Endothelial cell of coronary artery (primary cell): ENCODE measurements around the gene ZYX. TPM values are rescaled to one million over a fixed set of nuclear protein-coding genes. Genes with fewer than 3 reads are reported as not detected.

ENCODE experiments used
- total RNA-seq: library from RNA; depleted of rRNA; stranded (reverse); fragments of >200 nt; gene quantifications from 2 replicates; pipeline ENCODE4 v1.2.3, GENCODE V29; 2014

Gene ZYX, protein sequence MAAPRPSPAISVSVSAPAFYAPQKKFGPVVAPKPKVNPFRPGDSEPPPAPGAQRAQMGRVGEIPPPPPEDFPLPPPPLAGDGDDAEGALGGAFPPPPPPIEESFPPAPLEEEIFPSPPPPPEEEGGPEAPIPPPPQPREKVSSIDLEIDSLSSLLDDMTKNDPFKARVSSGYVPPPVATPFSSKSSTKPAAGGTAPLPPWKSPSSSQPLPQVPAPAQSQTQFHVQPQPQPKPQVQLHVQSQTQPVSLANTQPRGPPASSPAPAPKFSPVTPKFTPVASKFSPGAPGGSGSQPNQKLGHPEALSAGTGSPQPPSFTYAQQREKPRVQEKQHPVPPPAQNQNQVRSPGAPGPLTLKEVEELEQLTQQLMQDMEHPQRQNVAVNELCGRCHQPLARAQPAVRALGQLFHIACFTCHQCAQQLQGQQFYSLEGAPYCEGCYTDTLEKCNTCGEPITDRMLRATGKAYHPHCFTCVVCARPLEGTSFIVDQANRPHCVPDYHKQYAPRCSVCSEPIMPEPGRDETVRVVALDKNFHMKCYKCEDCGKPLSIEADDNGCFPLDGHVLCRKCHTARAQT
- total RNA-seq = 27.7 and 45.9 TPM in 2 replicates

DNA sequence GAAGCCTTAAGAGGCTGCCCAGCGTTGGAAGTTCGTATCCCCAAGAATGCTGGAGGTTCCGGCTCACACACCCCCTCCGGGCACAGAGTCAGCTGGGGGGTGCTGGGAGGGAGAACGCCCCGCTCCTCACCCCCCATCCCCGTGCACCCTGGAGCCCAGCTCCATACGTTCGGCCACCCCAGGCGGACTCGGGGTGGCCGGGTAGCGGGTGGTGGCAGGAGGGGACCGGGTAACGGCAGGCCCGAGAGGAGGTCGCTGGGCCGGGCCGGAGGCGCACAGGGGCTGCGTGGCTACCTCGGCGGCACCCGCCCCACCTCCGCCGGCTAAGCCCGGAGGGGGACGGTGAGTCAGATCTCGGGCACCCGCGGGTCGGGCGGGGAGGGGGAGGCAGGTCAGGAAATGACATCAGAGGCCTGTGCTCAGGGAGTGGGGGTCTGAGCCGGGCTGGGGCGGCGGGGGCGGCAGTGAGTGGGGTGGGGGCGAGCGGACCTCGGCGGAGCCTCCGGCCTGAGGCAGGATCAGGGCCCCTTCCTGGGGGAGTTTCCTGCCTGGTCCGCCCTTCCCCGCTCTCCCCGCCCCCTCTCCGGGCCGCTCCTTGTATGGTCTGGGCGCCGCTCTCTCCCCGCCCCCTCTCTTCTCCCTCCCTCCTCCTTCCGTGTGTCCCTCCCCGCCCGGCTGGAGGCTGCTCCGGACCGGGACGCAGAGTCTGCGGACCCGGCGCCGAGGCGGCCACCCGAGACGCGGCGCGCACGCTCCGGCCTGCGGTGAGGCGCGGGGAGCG, at the start of gene ZYX:
ZYX (plus strand) TSS at position 700 of the 781 bp plus-strand sequence. CDS start 227 bp downstream, outside the sequence.

DNA sequence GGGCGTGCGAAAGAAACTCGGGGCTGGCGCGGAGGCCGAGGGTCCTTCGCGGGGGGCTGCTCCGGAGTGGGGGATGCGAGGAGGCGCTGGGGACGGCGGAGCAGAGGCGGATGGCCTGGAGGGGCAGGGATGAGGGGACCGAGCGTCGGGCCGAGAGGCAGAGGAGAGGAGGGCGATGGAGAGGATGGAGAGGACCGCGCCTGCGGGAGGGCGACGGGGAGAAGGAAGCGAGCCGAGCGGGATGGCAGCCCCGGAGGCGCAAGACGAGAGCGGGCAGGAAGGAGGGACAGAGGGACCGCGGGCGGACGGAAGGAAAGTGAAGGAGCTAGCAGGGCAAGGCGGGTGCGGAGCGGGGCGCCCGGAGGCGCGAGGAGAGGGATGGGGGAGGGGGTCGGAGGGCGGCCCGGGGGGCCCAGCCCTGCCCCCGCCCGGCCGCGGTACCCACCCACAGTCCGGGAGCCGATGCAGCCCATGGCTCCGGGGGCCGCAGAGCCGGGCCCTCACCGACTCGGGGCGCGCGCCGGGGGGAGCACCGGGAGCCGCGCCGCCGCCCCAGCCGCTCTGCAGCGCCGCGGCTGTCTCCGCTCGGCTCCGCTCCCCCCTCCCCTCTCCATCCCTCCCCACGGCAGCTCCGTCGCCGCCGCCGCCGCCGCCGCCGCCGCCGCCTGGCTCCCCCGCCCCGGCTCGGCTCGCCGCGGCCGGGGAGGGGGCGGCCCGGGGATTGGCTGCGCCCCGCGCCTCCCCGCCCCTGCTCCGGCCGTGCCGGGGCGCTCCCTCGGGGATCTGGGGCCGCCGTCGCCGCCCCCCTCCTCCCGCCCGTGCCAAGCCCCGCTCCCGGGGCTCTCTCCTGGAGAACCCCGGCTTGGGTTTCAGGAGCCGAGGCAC, 18.8 kb upstream of the ZYX start, which contains the start of gene FAM131B:
FAM131B (minus strand) TSS at position 583 of the 885 bp plus-strand sequence; CDS start at position 473, 110 bp downstream.

DNA sequence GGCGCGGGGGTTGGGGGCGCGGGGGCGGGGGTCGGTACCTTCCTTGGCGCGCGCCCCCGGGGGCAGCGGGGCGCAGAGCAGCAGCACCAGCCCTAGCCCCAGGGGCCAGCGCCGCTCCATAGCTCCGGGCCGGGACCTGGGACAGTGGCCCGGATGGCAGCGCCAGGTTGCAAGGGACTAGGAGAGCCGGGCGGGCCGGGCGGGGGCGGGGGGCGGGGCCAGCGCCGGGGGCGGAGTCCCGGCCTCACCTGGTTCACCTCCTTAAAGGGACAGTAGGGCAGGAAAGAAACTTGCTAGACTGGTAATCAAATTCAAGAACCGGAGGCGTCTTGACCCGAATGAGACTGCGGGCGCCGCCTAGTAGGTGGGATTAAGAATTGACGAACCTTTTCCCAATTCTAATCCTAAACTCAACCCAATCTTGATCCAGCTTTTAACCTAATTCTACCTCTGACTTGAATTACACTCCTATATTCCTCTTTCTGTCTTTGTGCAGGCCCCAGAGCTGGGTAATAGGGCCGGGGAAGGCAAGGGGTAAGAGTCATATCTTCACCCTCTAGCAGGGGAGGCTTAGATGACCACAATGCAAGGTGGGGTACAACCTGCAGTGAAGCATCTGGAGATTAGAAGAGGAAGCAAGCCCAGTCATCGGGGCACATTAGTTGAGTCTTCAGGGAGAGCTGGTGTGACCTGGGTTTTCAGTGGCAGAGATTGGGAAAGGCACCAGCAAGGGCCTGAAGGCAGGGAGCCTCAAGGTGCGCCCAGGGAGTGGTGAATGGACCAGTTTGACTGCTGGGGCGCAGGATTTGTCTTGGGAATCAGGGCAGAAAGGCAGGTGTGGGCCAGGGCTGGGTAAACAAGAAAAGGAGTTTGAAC, 27.8 kb downstream of the ZYX start, which contains the start of gene EPHA1:
EPHA1 (minus strand) TSS at position 171 of the 876 bp plus-strand sequence; CDS start at position 120, 51 bp downstream.

Other genes with a start within 250 kb of the ZYX start
- gene PIP, start 249.3 kb upstream of the ZYX start, total RNA-seq = not detected in 2 replicates
- not detected in 2 replicates for gene TAS2R39, start 197.9 kb upstream of the ZYX start, total RNA-seq
- not detected in 2 replicates for gene TAS2R40, start 159.3 kb upstream of the ZYX start, total RNA-seq
- 54.9 and 60.3 TPM in 2 replicates for gene GSTK1, start 117.9 kb upstream of the ZYX start, total RNA-seq
- not detected in 2 replicates for gene TMEM139, start 96.4 kb upstream of the ZYX start, total RNA-seq
- 15.5 and 15.7 TPM in 2 replicates for gene CASP2, start 93.0 kb upstream of the ZYX start, total RNA-seq
- not detected in 2 replicates for gene CLCN1, start 65.2 kb upstream of the ZYX start, total RNA-seq
- gene FAM131B, start 18.6 kb upstream of the ZYX start, total RNA-seq = 0.66 and 1.4 TPM in 2 replicates
- gene EPHA1, start 27.5 kb downstream of the ZYX start, total RNA-seq = 0.18 TPM in 1 of 2 replicates, not detected in the other
- not detected in 2 replicates for gene TAS2R60, start 62.1 kb downstream of the ZYX start, total RNA-seq
- gene TAS2R41, start 96.5 kb downstream of the ZYX start, total RNA-seq = not detected in 2 replicates
- gene CTAGE15, start 190.5 kb downstream of the ZYX start, total RNA-seq = 0.09 and 0.38 TPM in 2 replicates
- gene TCAF2, start 239.6 kb downstream of the ZYX start, total RNA-seq = 5.2 and 12.4 TPM in 2 replicates